Effector CD4-positive, alpha-beta T cell (primary cell): ENCODE data around the gene RALGPS2.

Experiments used
- DNase-seq: peaks from one replicate; pipeline ENCODE4 v3.0.0-alpha.2; 2020

RALGPS2 gene

GRCh38 chr1:178869119-178869697, 144.2 kb downstream of the RALGPS2 start:
- no peak for DNase-seq

- no peak for DNase-seq
These were observed 145.2 kb downstream of the RALGPS2 start for GRCh38 chr1:178870221-178870620.

- no peak for DNase-seq
These were observed 145.9 kb downstream of the RALGPS2 start, which contains the start of gene ANGPTL1 for GRCh38 chr1:178870944-178871343. Gene ANGPTL1, minus strand, starts transcription at chr1:178871077. Its CDS starts 5,301 bp downstream, at chr1:178865776.

- no peak for DNase-seq
These were observed 146.7 kb downstream of the RALGPS2 start for GRCh38 chr1:178871551-178872320.

GRCh38 chr1:178874966-178875365, 149.9 kb downstream of the RALGPS2 start:
- no peak for DNase-seq

GRCh38 chr1:178875936-178876335, 150.9 kb downstream of the RALGPS2 start:
- no peak for DNase-seq

- DNase-seq, result no peak
These were observed 152.9 kb downstream of the RALGPS2 start for GRCh38 chr1:178877896-178878295.

GRCh38 chr1:178881950-178882349, 156.9 kb downstream of the RALGPS2 start:
- DNase-seq, result no peak

- no peak for DNase-seq
These were observed 160.8 kb downstream of the RALGPS2 start for GRCh38 chr1:178885869-178886268.

GRCh38 chr1:178886551-178886950, 161.5 kb downstream of the RALGPS2 start:
- no peak for DNase-seq

GRCh38 chr1:178895928-178896327, 170.9 kb downstream of the RALGPS2 start:
- DNase-seq, result no peak

- DNase-seq, result no peak
These were observed 173.4 kb downstream of the RALGPS2 start for GRCh38 chr1:178898401-178898800.

- DNase-seq, result no peak
These were observed 174.4 kb downstream of the RALGPS2 start for GRCh38 chr1:178899402-178899801.

- DNase-seq, result no peak
These were observed 176.6 kb downstream of the RALGPS2 start for GRCh38 chr1:178901482-178902125.

- no peak for DNase-seq
These were observed 183.3 kb downstream of the RALGPS2 start for GRCh38 chr1:178908358-178908757.

- no peak for DNase-seq
These were observed 185.0 kb downstream of the RALGPS2 start for GRCh38 chr1:178910023-178910422.

GRCh38 chr1:178912597-178912996, 187.6 kb downstream of the RALGPS2 start:
- DNase-seq, result no peak

GRCh38 chr1:178916448-178917174, 191.6 kb downstream of the RALGPS2 start:
- DNase-seq, result no peak

GRCh38 chr1:178918308-178918707, 193.3 kb downstream of the RALGPS2 start:
- no peak for DNase-seq

GRCh38 chr1:178918955-178919354, 193.9 kb downstream of the RALGPS2 start:
- no peak for DNase-seq

GRCh38 chr1:178919581-178919980, 194.5 kb downstream of the RALGPS2 start:
- no peak for DNase-seq

GRCh38 chr1:178921499-178921898, 196.5 kb downstream of the RALGPS2 start:
- DNase-seq, result no peak

GRCh38 chr1:178923512-178923911, 198.5 kb downstream of the RALGPS2 start:
- DNase-seq, result no peak
